HEK293 (cell line): ENCODE measurements around the gene TMEM87B.

ENCODE experiments used
- SALL2 ChIP-seq: fragments of 450-650 bp; formaldehyde crosslinking; IDR thresholded peaks from 2 replicates; pipeline ENCODE4 v1.5.0; 2017; ENCODE audit warnings: missing biosample characterization, mild to moderate bottlenecking, missing genetic modification characterization, borderline replicate concordance
- ZNF274 ChIP-seq, 2 experiments: fragments of 200-500 bp in 1 of 2; fragments of 450-650 bp in 1 of 2; sonication (Bioruptor generic) in 1 of 2; formaldehyde crosslinking in 1 of 2; IDR thresholded peaks; 2 replicates each; pipeline versions ENCODE4 v1.5.1 to v1.6.1; 2014 to 2016; ENCODE audit warnings: borderline replicate concordance in 1 of 2, inconsistent platforms in 1 of 2, low read length in 1 of 2, missing biosample characterization in 1 of 2, missing genetic modification characterization in 1 of 2
- ZNF791 ChIP-seq: fragments of 450-650 bp; formaldehyde crosslinking; IDR thresholded peaks from 2 replicates; pipeline ENCODE4 v1.5.1; 2016; ENCODE audit warnings: missing biosample characterization, missing genetic modification characterization
- ZSCAN30 ChIP-seq: fragments of 450-650 bp; IDR thresholded peaks from 2 replicates; pipeline ENCODE4 v1.5.1; 2018; ENCODE audit warnings: missing biosample characterization, mild to moderate bottlenecking, missing genetic modification characterization, moderate library complexity
- TF ChIP-seq, protein P1 (sequence below): fragments of 450-650 bp; formaldehyde crosslinking; IDR thresholded peaks from 2 replicates; pipeline ENCODE4 v1.5.1; 2016; ENCODE audit warnings: missing biosample characterization, missing genetic modification characterization
- TF ChIP-seq, protein P2 (sequence below): fragments of 450-650 bp; formaldehyde crosslinking; IDR thresholded peaks from 2 replicates; pipeline ENCODE4 v1.5.1; 2016; ENCODE audit warnings: missing biosample characterization, missing genetic modification characterization

DNA sequence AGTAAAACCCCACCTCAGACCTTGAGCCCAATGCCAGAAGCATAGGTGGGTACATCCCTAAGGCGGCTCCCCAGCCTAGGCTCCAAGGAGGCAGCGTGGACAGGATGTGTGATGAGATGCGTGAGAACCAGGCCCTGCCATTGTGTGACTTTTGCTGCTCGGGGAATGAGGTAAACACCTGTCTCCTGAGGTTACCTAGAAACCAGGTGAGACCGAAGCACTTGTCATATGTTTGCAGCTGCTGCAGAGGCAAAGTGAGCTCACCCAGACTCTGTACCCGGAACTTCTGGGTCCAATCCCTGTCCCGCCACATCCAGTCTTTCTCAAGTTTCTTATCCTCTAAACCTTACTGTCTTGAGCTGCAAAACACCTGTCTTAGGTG is 86.5 kb downstream of the TMEM87B start:
- TF ChIP-seq, protein P1, sequence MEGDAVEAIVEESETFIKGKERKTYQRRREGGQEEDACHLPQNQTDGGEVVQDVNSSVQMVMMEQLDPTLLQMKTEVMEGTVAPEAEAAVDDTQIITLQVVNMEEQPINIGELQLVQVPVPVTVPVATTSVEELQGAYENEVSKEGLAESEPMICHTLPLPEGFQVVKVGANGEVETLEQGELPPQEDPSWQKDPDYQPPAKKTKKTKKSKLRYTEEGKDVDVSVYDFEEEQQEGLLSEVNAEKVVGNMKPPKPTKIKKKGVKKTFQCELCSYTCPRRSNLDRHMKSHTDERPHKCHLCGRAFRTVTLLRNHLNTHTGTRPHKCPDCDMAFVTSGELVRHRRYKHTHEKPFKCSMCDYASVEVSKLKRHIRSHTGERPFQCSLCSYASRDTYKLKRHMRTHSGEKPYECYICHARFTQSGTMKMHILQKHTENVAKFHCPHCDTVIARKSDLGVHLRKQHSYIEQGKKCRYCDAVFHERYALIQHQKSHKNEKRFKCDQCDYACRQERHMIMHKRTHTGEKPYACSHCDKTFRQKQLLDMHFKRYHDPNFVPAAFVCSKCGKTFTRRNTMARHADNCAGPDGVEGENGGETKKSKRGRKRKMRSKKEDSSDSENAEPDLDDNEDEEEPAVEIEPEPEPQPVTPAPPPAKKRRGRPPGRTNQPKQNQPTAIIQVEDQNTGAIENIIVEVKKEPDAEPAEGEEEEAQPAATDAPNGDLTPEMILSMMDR (tag by site-specific recombination): no peak
- TF ChIP-seq ZSCAN30 (tag by site-specific recombination): no peak
- no peak for TF ChIP-seq ZNF791
- no peak for TF ChIP-seq SALL2 (tag by site-specific recombination)
- TF ChIP-seq ZNF274 (IDR thresholded peaks at IDR 0.05; ENCODE audit: low read length): no peak
- no peak for TF ChIP-seq ZNF274 (tag by site-specific recombination; IDR thresholded peaks at IDR 0.05; ENCODE audit: borderline replicate concordance)
- TF ChIP-seq, protein P2, sequence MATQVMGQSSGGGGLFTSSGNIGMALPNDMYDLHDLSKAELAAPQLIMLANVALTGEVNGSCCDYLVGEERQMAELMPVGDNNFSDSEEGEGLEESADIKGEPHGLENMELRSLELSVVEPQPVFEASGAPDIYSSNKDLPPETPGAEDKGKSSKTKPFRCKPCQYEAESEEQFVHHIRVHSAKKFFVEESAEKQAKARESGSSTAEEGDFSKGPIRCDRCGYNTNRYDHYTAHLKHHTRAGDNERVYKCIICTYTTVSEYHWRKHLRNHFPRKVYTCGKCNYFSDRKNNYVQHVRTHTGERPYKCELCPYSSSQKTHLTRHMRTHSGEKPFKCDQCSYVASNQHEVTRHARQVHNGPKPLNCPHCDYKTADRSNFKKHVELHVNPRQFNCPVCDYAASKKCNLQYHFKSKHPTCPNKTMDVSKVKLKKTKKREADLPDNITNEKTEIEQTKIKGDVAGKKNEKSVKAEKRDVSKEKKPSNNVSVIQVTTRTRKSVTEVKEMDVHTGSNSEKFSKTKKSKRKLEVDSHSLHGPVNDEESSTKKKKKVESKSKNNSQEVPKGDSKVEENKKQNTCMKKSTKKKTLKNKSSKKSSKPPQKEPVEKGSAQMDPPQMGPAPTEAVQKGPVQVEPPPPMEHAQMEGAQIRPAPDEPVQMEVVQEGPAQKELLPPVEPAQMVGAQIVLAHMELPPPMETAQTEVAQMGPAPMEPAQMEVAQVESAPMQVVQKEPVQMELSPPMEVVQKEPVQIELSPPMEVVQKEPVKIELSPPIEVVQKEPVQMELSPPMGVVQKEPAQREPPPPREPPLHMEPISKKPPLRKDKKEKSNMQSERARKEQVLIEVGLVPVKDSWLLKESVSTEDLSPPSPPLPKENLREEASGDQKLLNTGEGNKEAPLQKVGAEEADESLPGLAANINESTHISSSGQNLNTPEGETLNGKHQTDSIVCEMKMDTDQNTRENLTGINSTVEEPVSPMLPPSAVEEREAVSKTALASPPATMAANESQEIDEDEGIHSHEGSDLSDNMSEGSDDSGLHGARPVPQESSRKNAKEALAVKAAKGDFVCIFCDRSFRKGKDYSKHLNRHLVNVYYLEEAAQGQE (tag by site-specific recombination): no peak
